ENCODE results near the gene MILR1.
"Not testable (repeated sequence)": the region's sequence is repeated elsewhere in the genome, so short reads cannot be mapped to it uniquely, and the experiment has no call there.

MILR1 gene

DNA sequence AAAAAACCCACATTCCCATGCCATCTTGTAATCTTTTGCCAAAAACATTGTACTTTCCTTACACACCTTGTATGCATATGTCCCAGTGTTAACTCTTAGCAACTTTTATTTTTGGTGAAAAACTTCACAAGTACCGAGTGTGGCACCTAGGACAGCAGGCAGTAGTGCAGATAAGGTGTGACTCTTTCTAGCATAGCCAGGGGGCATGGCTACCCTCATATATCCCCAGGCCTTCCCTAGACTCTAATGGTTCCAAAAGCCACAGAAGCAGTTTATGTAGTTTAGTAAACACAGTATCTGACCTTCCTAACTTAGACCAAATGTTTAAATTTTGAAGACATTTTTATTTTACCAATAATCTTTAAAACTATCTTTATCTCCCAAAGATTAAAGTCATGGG, 20.5 kb upstream of the MILR1 start:
- no peak for DNase-seq (ENCODE audit: low read depth)

DNA sequence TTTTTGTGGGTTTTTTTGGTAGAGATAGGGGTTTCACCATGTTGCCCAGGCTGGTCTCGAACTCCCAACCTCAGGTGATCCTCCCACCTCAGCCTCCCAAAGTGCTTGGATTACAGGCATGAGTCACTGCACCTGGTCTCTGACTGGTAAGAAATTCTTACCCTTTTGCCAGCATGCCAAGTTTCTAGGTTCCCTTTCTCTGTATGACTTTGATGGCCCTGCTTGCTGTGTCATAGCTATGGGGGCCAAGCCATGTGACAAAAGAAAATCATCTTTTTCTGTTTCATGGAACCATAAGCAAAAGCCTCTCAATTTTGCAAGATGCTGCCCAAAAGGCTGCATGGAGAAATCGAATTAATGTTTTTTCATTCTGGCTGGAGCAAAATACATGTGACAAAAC, 18.9 kb upstream of the MILR1 start:
- not testable (repeated sequence) for DNase-seq (ENCODE audit: low read depth)

DNA sequence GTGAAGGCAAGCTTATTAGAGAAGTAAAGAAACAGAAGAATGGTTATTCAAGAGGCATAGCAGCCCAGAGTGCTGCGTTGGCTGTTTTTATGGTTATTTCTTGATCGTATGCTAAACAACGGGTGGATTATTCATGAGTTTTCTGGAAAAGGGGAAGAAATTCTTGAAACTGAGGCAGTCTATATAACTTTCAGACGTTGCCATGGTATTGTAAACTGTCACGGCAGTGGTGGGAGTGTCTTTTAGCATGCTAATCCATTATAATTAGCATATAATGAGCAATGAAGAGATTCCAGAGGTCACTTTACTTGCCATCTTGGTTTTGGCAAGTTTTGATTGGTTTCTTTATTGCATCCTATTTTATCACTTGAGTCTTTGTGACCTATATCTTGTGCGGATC, 17.4 kb upstream of the MILR1 start:
- no peak for DNase-seq (ENCODE audit: low read depth)

DNA sequence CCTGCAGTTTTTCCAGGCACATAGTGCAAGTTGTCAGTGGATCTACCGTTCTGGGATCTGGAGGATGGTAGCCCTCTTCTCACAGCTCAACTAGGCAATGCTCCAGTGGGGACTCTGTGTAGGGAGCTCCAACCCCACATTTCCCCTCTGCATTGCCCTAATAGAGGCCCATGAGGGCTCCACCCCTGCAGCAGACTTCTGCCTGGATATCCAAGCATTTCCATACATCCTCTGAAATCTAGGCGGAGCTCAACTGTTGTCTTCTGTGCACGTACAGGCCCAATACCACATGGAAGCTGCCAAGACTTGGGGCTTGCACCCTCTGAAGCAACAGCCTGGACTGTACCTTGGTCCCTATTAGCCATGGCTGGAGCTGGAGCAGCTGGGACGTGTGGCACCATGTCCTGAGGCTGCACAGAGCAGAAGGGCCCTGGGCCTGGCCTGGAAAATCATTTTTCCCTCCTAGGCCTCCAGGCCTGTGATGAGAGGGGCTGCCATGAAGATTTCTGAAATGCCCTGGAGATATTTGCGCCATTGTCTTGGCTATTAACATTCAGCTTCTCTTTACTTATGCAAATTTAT, 10.9 kb upstream of the MILR1 start:
- DNase-seq (ENCODE audit: low read depth), result no peak

DNA sequence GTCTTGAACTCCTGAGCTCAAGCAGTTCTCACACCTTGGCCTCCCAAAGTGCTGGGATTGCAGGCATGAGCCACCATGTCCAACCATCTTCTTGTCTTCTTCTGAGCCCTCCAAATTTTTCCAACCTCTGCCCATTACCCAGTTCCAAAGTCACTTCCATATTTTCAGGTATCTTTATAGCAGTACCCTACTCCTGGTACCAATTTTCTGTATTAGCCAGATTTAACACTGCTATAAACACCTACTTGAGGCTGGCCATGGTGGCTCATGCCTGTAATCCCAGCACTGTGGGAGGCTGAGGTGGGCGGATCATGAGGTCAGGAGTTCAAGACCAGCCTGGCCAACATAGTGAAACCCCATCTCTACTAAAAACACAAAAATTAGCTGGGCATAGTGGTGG, 9.4 kb upstream of the MILR1 start:
- DNase-seq (ENCODE audit: low read depth), result not testable (repeated sequence)

DNA sequence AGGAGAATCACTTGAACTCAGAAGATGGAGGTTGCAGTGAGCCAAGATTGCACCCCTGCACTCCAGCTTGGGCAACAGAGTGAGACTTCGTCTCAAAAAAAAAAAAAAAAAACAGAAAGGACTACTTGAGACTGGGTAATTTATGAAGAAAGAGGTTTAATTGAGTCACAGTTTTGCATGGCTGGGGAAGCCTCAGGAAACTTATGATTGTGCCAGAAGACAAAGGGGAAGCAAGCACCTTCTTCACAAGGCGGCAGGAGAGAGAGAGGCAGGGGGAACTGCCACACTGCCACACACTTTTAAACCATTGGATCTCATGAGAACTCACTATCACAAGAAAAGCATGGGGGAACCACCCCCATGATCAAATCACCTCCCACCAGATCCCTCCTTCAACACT, 9.0 kb upstream of the MILR1 start:
- DNase-seq (ENCODE audit: low read depth), result no peak

DNA sequence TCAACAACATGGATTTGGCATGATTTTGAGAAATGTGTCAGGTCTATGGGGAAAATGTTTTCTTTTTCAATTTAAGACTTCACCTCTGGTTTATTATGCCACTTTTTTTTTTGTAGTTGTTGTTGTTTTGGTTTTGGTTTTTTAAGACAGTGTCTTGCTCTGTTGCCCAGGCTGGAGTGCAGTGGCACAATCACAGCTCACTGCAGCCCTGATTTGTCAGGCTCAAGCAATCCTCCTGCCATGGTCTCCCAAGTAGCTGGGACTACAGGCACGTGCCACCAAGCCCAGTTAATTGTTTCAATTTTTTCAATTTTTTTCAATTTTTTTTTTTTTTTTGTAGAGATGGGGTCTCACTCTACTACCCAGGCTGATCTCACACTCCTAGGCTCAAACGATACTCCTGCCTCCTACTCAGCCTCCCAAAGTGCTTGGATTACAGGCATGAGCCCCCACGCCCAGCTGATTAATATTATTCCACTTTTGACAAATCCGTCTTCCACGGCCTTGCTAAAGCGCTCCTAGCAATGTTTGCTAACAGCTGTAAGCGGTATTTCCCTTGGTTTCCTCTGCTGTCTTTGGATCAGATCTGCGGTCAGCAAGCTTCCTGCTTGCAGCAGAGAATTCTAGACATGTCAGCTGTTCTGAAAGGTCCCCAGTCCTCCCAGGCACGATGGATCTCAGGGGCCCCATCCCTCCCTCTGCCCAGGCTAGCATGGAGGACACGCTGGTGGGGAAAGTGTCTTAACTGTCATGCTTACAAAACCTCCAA, 7.0 kb upstream of the MILR1 start:
- peak; percentile 43 for DNase-seq (ENCODE audit: low read depth)

DNA sequence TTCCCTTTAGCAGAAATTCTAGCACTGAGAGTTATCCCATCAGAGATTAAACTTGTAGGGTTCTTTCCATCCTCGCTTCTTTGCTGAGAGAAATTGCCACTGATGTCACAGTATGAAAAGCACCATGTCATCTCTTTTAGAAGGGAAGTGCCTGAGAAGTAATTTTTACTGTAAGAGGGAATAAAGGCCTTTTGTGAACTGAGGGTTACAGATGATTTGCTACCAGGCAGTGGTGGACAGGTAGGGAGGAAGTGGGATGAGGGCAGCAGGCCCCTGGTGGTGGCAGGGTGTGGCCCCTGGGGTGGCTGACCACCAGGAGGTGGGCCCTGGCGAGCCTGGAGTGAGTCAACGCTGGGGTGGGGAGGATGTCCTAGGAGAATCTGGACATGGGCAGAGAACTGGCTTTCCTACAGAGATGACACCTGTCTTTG, 6.4 kb upstream of the MILR1 start:
- no peak for DNase-seq (ENCODE audit: low read depth)

DNA sequence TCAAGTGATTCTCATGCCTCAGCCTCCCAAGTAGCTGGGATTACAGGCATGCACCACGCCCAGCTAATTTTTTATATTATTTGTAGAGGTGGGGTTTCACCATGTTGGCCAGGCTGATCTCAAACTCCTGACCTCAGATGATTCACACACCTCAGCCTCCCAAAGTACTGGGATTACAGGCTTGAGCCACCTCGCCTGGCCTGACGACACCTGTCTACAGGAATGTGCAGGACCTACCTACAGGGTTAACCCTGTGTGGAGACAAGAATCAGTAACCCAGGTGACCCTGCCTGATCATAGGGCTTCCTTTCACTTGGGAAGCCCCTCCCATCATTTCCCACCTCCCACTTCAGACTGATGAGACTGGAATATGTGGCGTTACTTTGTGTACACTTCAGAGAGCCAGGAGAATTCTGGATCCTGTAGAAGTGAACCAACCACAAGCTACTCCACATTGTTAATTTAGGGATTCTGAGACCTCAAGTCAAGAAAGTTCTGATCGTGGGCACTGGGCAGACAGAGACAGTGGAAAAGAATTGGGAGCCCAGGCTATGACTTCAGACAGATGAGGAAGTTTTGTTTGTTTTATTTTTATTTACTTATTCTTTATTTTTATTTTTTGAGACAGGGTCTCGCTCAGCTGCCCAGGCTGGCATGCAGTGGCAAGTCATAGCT, 5.7 kb upstream of the MILR1 start:
- no peak for DNase-seq (ENCODE audit: low read depth)

DNA sequence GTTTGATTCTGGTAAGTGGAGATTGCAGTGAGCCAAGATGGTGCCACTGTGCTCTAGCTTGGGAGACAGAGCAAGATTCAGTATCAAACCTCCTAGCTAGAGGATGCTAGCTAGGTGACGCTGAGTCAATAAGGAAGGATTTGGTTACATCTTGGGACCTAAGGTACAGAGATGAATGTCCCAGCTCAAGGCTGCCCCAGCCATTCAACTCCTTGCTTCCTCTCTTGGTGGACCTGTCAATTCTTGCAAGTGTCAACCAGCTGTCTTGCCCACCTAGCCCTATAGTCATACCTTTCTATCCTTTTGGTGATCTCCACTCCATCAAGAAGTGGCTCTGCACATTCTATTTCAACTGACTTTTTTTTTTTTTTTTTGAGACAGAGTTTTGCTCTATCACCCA, 1.4 kb upstream of the MILR1 start:
- no peak for DNase-seq (ENCODE audit: low read depth)

DNA sequence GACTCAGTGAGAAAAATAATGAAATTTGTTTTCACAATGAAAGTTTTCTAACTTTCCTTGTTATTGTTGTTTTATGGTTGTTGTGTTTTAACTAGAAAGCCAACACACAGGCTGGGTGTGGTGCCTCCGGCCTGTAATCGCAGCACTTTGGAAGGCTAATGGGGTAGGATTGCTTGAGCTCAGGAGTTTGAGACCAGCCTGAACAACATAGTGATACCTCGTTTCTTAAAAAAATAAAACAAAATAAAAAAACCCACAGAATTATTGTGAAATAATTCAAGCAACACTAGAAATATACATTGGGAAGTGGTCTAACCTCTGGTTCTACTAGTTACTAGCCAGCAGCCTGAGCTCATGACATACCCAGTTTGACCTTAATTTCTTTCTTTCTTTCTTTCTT, 630 bp downstream of the MILR1 start:
- no peak for DNase-seq (ENCODE audit: low read depth)

DNA sequence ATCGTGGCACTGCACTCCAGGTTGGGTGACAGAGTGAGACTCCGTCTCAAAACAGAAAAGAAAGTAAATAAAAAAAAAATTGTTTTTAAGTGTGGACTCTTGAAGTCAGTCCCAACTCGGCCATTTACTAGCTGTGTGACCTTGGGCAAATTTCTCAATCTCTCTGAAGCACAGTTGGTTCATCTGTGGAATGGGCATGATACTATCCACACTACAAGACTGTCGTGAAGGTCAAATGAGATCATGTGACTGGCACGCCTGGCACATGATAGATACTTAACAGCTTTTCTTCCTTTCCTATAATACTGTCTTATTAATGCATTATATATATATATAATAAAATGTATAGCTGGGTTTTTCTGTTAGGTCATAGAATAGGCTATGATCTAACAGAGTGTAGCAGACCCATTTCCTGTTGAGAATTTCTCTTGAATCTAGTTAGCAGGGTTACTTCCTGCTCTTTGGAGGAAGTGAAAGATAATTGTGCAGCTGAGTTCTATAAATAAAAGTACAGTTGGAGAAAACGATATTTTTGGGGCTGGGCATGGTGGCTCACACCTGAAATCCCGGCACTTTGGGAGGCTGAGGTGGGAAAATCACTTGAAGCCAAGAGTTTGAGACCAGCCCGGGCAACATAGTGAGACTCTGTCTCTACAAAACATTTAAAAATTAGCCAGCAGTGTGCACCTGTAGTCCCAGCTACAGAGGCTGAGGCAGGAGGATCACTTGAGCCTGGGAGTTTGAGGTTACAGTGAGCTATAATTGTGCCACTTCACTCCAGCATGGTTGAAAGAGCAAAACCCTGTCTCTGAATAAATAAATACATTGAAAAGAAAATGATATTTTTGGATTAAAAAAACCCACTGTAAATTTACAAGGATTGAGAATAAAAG, 7.3 kb downstream of the MILR1 start:
- DNase-seq (ENCODE audit: low read depth), result peak; percentile 33

DNA sequence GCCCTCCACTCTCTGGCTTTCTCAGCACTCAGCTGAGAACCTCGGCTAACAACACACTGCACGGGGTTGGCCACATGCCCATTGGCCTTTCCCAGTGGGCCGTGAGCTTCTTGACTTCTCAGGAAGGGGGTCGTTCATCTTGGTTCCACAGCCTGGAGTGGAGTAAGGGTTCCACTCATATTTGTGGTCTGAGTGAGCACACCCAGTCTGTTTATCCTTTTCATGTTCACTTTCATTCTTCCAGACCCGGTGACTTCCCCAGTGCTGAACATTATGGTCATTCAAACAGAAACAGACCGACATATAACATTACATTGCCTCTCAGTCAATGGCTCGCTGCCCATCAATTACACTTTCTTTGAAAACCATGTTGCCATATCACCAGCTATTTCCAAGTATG, 8.2 kb downstream of the MILR1 start:
- DNase-seq (ENCODE audit: low read depth), result peak; percentile 17

DNA sequence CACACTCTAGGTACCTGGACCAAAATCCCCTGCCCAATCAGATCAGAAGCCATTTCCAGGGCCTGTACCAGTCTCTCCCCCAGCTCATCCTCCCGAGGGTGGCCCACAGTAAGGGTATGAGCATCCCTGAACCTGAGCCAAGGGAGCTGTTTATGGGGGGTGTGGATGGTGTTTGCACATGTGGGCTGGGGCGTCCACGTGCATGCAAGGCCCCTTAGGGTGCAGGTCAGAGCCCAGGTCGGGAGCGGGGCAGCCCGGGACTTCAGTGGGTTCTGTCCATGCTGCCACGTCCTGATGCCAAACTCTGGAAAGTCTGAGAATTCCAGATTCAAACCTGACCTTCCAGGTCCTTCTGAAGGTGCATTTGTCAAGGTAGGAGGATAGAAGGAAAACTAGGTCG, 9.8 kb downstream of the MILR1 start:
- no peak for DNase-seq (ENCODE audit: low read depth)

DNA sequence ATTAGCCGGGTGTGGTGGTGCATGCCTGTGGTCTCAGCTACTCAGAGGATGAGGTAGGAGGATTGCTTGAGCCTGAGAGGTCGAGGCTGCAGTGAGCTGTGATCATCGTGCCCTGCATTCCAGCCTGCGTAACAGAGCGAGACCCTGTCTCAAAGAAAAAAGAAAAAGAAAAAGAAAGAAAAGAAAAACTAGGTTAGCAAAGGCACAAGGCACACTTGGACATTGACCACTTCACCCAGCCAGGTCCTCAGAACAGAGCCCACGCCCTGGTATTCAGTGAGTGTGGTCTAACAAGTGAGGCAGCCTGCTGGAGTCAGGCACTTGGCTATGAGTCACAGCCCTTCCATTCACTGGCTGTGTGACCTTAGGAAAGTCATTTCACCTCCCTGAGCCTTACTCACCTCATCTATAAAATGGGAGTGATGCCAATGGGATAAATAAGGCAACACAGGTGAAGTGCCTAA, 10.4 kb downstream of the MILR1 start:
- peak; percentile 93 for DNase-seq (ENCODE audit: low read depth)

DNA sequence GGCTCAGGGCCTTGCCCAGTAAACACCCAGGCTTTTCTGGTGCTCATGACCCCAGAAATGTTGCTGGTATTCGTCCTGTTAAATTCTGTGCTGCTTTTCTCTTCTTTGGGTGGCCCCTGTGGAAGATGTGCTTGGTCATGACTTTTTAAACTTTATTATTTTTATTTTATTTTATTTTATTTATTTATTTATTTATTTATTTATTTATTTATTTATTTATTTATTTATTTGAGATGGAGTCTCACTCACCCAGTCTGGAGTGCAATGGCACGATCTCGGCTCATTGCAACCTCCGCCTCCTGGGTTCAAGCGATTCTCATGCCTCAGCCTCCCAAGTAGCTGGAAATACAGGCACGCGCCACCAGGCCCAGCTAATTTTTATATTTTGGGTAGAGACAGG, 10.9 kb downstream of the MILR1 start:
- not testable (repeated sequence) for DNase-seq (ENCODE audit: low read depth)

DNA sequence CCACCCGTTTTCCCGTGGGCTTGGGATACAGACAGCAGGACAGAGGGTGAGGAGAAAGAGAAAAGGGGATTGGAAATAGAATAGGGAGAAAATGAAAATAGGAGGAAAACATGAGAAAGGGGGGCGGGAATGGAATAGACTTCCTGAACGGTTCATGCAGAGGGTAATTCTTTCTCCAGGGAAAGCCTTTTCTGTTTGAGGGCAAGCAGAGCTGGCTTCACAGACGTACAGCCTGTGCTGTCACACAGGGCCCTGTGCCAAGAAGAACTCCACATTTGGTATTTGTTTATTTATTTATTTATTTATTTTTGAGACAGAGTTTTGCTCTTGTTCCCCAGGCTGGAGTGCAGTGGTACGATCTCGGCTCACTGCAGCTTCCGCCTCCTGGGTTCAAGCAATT, 12.0 kb downstream of the MILR1 start:
- no peak for DNase-seq (ENCODE audit: low read depth)

DNA sequence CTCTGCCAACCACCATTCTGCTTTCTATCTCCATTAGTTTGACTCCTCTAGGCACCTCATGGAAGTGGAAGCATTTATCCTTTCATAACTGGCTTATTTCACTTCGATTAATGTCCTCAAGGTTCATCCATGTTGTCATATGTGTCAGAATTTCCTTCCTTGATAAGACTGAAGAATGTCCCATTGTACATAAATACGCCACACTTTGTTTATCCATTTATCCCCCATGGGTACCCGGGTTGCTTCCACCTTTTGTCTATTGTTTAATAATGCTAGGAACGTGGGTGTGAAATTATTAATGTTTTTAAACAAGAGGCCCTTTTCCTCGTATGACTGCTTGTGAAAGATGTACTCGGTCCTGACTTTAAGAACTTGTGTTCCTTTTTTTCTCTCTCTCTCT, 12.9 kb downstream of the MILR1 start:
- DNase-seq (ENCODE audit: low read depth), result no peak

DNA sequence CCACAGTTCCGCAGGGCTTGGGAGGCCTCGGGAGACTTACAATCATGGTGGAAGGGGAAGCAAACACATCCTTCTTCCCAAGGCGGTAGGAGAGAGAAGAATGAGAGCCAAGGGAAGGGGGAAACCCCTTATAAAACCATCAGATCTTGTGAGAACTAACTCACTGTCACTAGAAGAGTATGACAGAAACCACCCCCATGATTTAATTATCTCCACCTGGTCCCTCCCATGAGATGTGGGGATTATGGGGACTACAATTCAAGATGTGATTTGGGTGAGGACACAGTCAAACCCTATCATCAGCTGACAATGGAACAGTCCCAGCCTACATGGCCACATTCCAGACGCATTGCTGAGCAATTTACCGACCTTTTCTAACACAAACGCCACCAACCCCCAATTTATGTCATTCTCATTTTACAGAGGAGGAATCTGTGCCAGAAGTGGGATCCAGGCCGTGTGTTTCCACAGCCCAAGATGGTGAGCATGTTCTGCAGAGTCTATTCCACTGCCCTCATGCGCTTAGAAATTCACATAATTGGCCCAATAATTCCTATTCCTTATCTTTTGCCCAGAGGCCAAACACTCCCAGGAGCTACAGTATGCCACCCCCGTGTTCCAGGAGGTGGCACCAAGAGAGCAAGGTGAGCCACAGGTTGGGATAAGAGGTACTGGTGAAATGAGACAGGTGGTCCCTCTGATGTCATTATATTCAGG, 17.3 kb downstream of the MILR1 start:
- DNase-seq (ENCODE audit: low read depth), result no peak

DNA sequence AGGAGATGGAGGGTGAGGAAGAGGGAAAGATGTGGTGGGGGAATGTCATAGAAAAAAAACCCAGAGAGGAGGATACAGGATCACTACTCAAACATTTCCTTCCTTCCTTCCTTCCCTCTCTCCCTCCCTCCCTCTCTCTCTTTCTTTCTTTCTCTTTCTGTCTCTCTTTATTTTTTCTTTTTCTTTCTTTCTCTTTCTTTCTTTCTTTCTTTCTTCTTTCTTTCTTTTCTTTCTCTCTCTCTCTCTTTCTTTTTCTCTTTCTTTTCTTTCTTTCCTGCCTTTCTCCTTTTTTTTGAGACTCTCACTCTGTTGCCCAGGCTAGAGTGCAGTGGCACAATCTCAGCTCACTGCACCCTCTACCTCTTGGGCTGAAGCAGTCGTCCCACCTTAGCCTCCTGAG, 17.9 kb downstream of the MILR1 start:
- DNase-seq (ENCODE audit: low read depth), result not testable (repeated sequence)

DNA sequence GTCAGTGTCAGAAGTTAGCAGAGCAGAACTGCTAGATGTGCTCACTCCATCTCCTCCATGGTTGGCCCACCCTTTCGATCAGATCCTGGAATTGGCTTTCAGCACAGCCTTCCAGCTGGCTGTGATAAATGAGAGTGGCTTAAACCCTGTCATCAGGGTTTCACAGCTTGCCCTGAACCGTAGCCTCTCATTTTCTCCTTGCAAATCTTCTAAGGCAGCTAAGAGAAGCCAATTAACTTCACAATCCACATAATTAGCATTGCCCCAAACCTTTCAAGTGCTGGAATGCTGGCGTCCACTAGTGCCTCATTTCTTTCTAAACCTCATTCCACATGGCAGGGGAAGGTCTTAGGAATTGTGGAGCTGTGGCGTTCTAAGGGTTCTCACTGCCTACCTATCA, 21.7 kb downstream of the MILR1 start:
- DNase-seq (ENCODE audit: low read depth), result no peak

DNA sequence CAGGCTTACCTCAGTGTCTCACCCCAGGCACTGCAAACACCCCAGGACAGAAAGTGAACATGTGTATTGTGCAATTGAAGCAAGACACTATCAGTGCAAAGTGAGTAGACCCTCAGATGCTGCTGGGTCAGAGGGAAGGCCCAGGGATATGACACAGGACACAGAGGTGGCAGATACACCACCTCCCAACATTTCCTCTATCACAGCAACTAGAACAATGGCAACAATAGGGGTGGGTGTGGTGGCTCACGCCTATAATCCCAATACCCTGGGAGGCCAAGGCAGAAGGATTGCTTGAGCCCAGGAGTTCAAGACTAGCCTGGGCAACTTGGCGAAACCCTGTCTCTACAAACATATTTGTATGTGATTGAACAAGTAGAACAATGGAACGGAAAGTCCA, 22.5 kb downstream of the MILR1 start:
- DNase-seq (ENCODE audit: low read depth), result no peak

Data from ELR (cell line).